MCF 10A (cell line): ENCODE results near the gene CMTR2. TPM values are rescaled to one million over a fixed set of nuclear protein-coding genes. Genes with fewer than 3 reads are reported as not detected.

Experiments
- BruUV-seq: library from RNA; stranded (reverse); fragments of 400-500 nt; replicated peaks from 2 replicates; lab custom pipeline; 2021; lab: Mats Ljungman, UMichigan
- CTCF ChIA-PET: fragments of 300-600 bp; sonication (Branson Sonifier 250); formaldehyde crosslinking; extraction: SDS; loops from one replicate; lab custom pipeline; 2021; ENCODE audit warnings: antibody characterized with exemption, inconsistent platforms; lab: Yijun Ruan, JAX
- POLR2A ChIA-PET: fragments of 300-600, 350-650 bp; sonication (Branson Sonifier 250); formaldehyde crosslinking; extraction: SDS; loops from one replicate; lab custom pipeline; 2020; ENCODE audit warnings: antibody characterized with exemption, inconsistent platforms; lab: Yijun Ruan, JAX
- DNase-seq: peaks from one replicate; pipeline ENCODE4 v3.0.0-alpha.2; 2018; ENCODE audit not compliant: unreplicated experiment
- H3K27ac Mint-ChIP-seq: one replicate; pipeline ENCODE4 v1.8.0; 2022; ENCODE audit warnings: mild to moderate bottlenecking, low read depth, mixed read lengths; ENCODE audit not compliant: unreplicated experiment
- H3K27me3 Mint-ChIP-seq: one replicate; pipeline ENCODE4 v1.8.0; 2022; ENCODE audit warnings: mixed read lengths; ENCODE audit not compliant: insufficient read depth, unreplicated experiment
- H3K36me3 Mint-ChIP-seq: one replicate; pipeline ENCODE4 v1.8.0; 2022; ENCODE audit warnings: mild to moderate bottlenecking, moderate library complexity, mixed read lengths; ENCODE audit not compliant: insufficient read depth, unreplicated experiment
- H3K4me1 Mint-ChIP-seq: one replicate; pipeline ENCODE4 v1.8.0; 2022; ENCODE audit warnings: mixed read lengths; ENCODE audit not compliant: insufficient read depth, unreplicated experiment
- H3K4me3 Mint-ChIP-seq: one replicate; pipeline ENCODE4 v1.8.0; 2022; ENCODE audit warnings: mild to moderate bottlenecking, moderate library complexity, mixed read lengths; ENCODE audit not compliant: unreplicated experiment
- H3K9me3 Mint-ChIP-seq: one replicate; pipeline ENCODE4 v1.8.0; 2022; ENCODE audit warnings: mixed read lengths; ENCODE audit not compliant: unreplicated experiment
- intact Hi-C: fragments of 100-400 bp; cut with micrococcal nuclease; formaldehyde crosslinking; loops from 2 replicates; pipeline ENCODE4 v1.14.1; 2022
- total RNA-seq: library from RNA; stranded (reverse); gene quantifications from 2 replicates; pipeline ENCODE4 v1.2.3, GENCODE V29; 2022
- TF ChIP-seq, protein P1 (sequence below): fragments of 200-600 bp; IDR thresholded peaks from one replicate; pipeline ENCODE4 v1.8.0; 2022; ENCODE audit warnings: antibody characterized with exemption, mild to moderate bottlenecking; ENCODE audit not compliant: unreplicated experiment

Gene CMTR2
- total RNA-seq, 1 experiment from 2014 or later: 25.6 TPM

DNA sequence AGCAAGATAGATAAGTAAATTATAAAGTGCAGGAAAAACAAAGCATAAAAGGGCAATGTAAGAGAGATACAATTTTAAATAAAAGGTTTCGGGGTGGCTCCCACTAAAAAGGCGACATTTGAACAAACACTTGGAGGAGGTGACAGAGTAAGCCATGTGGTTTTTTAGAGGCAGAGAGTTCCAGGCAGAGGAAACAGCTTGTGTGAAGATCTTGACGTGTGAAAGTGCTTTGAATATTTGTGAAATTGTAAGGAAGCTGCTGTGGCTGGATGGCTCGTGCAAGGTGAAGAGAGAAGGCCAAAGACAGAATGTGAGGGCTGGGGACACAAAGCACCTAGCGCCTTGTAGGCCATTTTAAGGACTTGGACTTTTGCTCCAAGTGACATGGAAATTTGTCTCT is 30.1 kb downstream of the CMTR2 start:
- Mint-ChIP-seq H3K4me3 (no peak overlapping the region), H3K36me3 (no peaks in the 10 kb centered on the region), H3K27me3 (peaks cover 67% of the 10 kb centered on the region), H3K9me3 (no peaks in the 10 kb centered on the region), H3K27ac (no peak overlapping the region), H3K4me1 (no peaks in the 10 kb centered on the region)
- BruUV-seq: no TSS peak
- ChIA-PET CTCF (interaction anchor here (1.0 kb wide), 1 partner anchor 51 kb away, joined by 3 read pairs; no protein-coding TSS in a partner anchor), POLR2A (no interaction called here)
- intact Hi-C loops: no loop called here
- no peak for DNase-seq
- TF ChIP-seq, protein P1, sequence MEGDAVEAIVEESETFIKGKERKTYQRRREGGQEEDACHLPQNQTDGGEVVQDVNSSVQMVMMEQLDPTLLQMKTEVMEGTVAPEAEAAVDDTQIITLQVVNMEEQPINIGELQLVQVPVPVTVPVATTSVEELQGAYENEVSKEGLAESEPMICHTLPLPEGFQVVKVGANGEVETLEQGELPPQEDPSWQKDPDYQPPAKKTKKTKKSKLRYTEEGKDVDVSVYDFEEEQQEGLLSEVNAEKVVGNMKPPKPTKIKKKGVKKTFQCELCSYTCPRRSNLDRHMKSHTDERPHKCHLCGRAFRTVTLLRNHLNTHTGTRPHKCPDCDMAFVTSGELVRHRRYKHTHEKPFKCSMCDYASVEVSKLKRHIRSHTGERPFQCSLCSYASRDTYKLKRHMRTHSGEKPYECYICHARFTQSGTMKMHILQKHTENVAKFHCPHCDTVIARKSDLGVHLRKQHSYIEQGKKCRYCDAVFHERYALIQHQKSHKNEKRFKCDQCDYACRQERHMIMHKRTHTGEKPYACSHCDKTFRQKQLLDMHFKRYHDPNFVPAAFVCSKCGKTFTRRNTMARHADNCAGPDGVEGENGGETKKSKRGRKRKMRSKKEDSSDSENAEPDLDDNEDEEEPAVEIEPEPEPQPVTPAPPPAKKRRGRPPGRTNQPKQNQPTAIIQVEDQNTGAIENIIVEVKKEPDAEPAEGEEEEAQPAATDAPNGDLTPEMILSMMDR: no peak

DNA sequence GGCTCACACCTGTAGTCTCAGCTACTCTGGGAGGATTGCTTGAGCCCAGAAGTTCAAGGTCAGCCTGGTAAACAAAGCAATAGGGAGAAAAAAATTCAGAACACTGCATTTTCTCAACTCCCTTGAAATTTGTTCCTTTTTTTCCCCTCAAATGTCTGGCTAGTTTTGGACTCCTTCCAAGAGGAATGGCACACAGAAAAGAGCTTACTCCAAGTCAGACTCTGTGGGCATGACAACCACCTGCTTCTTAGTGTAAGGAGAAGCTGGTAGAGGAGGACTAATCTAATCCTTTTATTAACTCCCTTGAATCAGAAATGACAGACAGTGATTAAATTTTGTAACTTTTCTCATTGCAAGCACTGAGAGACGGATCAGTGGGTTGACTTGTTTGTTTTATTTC is 30.8 kb downstream of the CMTR2 start:
- intact Hi-C loops: no loop called here
- ChIA-PET POLR2A (no interaction called here), CTCF (interaction anchor here (1.0 to 1.1 kb wide), 2 partner anchors 10 to 52 kb away, joined by 3 to 4 read pairs; no protein-coding TSS in a partner anchor)
- no peak for DNase-seq
- Mint-ChIP-seq H3K4me3 (no peak overlapping the region), H3K4me1 (no peaks in the 10 kb centered on the region), H3K27me3 (peaks cover 67% of the 10 kb centered on the region), H3K9me3 (no peaks in the 10 kb centered on the region), H3K36me3 (no peaks in the 10 kb centered on the region), H3K27ac (no peak overlapping the region)
- TF ChIP-seq, protein P1: no peak
- no TSS peak for BruUV-seq

DNA sequence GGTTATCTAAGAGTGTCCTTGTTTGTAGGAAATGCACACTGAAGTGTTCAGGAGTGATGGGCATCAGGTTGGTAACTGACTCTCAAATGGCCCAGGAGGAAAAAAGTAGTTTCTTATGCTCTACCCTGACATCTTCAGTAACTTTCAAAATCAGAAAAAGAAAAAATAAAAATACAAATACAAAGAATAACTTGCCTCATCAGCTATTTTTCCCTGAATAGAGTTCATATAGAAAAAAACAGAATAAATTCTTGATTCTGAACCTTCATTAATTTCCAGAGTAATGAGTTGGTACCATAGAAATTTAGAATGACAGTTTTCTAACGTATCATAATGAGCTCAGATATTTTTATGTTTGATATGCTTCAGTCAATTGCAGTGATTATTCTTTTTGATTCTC is 31.4 kb downstream of the CMTR2 start:
- CTCF ChIA-PET: interaction anchor here (0.7 to 1.1 kb wide), 2 partner anchors 11 to 100 kb away, joined by 3 to 4 read pairs; no protein-coding TSS in a partner anchor
- Mint-ChIP-seq H3K27me3 (peaks cover 62% of the 10 kb centered on the region), H3K27ac (no peak overlapping the region), H3K9me3 (no peaks in the 10 kb centered on the region), H3K36me3 (no peaks in the 10 kb centered on the region), H3K4me1 (no peaks in the 10 kb centered on the region), H3K4me3 (no peak overlapping the region)
- intact Hi-C loops: no loop called here
- POLR2A ChIA-PET: no interaction called here
- TF ChIP-seq, protein P1: no peak
- BruUV-seq: no TSS peak
- no peak for DNase-seq

DNA sequence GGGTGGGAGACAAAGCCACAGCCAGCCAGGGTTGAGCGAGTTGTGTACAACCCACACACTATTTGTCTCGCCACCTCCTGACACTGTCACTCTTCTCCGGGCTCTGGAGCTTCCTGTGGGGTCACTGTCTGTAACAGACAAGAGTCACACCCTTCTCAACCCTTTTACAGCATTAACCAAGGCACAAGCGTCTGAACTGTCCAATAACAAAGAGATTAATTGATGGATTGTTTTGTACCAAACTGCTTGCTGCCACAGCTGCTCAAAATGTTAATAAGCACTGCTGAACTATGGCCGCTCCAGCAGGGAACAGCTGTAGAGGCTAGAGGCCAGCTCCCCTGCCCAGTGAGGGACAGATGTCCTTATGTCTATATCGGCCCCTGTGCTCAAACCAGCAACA is 33.5 kb downstream of the CMTR2 start:
- no peak overlapping the region for H3K27ac Mint-ChIP-seq
- ChIA-PET CTCF (interaction anchor here (0.6 to 1.7 kb wide), 2 partner anchors 8 to 15 kb away, joined by 3 read pairs; no protein-coding TSS in a partner anchor), POLR2A (no interaction called here)
- no peak for DNase-seq
- intact Hi-C loops: no loop called here
- no peak overlapping the region for H3K4me3 Mint-ChIP-seq
- H3K27me3 Mint-ChIP-seq: peaks cover 43% of the 10 kb centered on the region
- H3K4me1 Mint-ChIP-seq: no peaks in the 10 kb centered on the region
- no peaks in the 10 kb centered on the region for H3K9me3 Mint-ChIP-seq
- no TSS peak for BruUV-seq
- no peaks in the 10 kb centered on the region for H3K36me3 Mint-ChIP-seq
- TF ChIP-seq, protein P1: no peak
